Globus pallidus (tissue), 1 donor: ENCODE data around the gene PDPN.
A peak's percentile ranks its signal among the peaks of the same experiment; 100 is the strongest.
"Not testable (repeated sequence)": the region's sequence is repeated elsewhere in the genome, so short reads cannot be mapped to it uniquely, and the experiment has no call there.

Source experiments
- DNase-seq: peaks from one replicate; pipeline ENCODE4 v3.0.0-alpha.2; 2015; ENCODE audit warnings: low spot score

PDPN gene, protein sequence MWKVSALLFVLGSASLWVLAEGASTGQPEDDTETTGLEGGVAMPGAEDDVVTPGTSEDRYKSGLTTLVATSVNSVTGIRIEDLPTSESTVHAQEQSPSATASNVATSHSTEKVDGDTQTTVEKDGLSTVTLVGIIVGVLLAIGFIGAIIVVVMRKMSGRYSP

GRCh38 chr1:13583595-13583965, at the start of gene PDPN:
TSS of gene PDPN (plus strand) at chr1:13583832. CDS start at chr1:13584034, 202 bp downstream.
- DNase-seq: no peak

DNA sequence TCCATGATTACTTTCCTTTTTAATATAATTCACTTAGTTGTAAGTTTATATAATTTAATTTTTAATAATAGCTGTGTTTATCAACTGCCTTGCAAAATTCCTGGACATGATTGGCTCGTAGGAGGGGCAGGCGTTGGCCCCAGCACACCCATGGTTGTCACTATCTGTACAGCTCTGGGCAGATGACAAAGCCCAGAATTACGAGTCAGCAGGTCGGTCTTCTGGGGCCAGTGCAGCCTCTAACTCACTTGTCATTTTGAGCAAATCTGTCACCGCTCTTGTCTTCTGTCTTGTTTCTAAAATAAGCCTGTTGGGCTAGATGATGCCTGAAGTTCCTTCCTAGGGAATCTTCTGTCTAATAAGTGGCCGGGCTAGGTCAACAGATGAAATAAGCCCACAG, 48.4 kb upstream of the PDPN start:
- no peak for DNase-seq

- no peak for DNase-seq
Measured at GRCh38 chr1:13536571-13536970, 47.1 kb upstream of the PDPN start.

DNA sequence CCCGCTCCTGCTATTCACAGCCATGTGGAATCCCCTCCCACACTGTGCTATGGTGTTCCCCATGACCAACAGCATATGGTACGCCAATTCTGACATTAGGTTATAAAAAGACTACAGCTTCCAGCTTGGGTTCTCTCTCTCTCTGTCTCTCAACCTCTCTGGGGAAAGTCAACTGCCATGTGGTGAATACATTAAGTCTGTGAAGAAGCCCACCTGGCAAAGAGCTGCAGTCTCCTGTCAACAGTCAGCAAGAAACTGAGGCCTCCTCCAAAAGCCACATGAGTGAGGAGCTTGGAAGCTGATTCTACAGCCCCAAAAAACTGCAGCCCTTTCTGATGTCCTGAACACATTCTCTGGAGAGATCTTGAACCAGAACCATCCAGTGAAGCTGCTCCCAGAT, 44.8 kb upstream of the PDPN start:
- no peak for DNase-seq

- DNase-seq: no peak
Measured at GRCh38 chr1:13539683-13540082, 43.9 kb upstream of the PDPN start.

- DNase-seq: peak; percentile 57
Measured at GRCh38 chr1:13540866-13541265, 42.8 kb upstream of the PDPN start.

- DNase-seq: no peak
Measured at GRCh38 chr1:13541435-13542215, 42.0 kb upstream of the PDPN start.

- DNase-seq: peak; percentile 63
Measured at GRCh38 chr1:13543451-13544220, 40.0 kb upstream of the PDPN start.

DNA sequence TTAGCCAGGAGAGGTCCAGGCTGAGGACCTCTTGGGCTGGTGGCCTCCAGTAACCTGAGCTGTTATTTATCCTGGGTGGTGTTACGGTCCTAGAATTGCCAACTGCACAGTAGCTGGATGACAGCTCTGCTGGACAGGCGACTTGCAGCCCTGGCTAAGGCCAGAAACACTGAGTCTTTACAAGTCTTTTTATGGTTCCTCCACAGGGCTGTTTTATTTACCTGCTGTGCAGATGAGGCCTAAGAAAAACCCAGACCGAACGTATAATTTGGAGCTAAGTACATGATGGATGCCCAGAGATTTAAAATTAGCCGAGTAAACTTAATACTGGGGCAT, 39.4 kb upstream of the PDPN start:
- DNase-seq: no peak

DNA sequence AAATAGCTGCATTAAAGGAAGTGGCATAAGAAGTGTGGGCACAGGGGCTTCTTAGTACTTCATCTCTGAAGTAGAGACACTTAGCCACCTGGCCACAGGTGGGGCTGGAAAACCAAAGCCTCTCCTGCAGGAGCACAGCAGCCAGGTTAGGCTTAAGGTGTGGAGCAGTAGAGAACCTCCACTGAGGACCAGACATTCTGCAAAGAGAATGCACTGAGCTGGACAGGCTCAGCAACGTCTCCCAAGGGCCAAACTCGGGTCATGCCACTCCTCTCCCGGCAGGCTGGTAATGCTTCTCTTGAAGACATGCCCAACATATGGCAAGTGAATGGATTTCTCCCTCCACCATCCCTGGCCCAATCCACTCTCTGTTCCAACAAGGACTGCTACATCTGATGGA, 36.8 kb upstream of the PDPN start:
- DNase-seq: no peak

DNA sequence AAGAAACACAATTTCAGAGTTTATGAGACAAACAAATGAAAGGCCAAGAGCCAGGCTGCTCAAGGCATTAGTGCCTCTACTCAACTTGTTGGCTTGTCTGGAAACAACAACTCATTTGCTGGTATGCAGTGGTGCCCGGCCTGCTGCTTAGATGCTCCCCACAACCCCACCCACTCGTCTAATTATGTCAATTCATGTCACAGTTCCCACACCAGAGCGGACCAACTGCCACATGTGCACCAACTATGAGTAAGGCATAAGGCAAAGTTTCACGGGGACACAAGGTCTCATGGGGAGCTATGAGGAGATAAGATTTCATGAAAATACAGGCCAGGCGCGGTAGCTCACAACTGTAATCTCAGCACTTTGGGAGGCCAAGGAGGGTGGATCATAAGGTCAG, 35.4 kb upstream of the PDPN start:
- no peak for DNase-seq

GRCh38 chr1:13549021-13549420, 34.6 kb upstream of the PDPN start:
- peak; percentile 17 for DNase-seq

- DNase-seq: peak; percentile 90
Measured at GRCh38 chr1:13549521-13549920, 34.1 kb upstream of the PDPN start.

DNA sequence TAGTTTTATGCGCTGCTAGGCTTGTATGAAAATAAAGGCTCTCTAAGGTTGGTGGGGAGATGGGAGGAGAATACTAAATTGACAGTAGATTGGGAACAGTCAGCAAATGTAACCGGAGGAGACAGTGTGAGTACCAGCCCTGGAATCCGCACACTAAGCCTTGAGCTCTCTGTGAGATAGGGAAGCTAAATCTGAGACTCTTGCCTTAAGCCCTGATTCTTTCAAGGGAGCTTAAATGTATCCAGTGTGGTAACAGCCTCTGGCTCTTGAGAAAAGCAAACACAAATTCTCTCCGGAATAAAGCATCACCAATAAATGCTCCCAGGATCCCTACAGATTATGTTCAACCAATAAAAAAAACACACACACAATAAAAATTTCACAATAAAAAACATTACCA, 33.0 kb upstream of the PDPN start:
- no peak for DNase-seq

- DNase-seq: no peak
Measured at GRCh38 chr1:13554798-13555197, 28.8 kb upstream of the PDPN start.

GRCh38 chr1:13556224-13556764, 27.3 kb upstream of the PDPN start:
- DNase-seq: no peak

DNA sequence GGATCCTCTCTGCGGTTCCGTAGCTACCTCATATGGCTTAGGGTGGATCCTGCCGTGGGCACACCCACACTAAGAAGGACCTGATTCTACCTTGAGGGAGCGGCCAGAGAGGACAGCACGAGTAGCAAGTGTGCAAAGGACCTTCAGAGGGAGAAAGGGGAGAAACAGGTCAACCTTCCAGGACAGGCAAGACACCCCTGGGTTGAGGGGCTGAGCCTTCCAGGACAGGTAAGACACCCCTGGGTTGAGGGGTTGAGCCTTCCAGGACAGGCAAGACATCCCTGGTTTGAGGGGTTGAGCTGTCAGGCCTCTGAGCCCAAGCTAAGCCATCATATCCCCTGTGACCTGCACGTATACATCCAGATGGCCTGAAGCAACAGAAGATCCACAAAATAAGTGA, 23.1 kb upstream of the PDPN start:
- no peak for DNase-seq

DNA sequence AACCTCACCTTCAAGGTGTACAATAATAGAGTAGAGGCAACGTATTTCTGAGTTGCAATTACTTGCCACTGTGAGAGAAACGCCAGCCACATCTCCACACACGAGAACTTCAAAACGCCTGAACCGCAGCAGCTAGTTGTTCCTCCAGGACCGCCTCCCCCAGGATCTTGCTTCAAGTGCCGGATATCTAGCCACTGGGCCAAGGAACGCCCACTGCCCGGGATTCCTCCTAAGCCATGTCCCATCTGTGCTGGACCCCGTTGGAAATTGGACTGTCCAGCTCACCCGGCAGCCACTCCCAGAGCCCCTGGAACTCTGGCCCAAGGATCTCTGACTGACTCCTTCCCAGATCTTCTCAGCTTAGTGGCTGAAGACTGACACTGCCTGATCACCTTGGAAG, 20.7 kb upstream of the PDPN start:
- DNase-seq: not testable (repeated sequence)

DNA sequence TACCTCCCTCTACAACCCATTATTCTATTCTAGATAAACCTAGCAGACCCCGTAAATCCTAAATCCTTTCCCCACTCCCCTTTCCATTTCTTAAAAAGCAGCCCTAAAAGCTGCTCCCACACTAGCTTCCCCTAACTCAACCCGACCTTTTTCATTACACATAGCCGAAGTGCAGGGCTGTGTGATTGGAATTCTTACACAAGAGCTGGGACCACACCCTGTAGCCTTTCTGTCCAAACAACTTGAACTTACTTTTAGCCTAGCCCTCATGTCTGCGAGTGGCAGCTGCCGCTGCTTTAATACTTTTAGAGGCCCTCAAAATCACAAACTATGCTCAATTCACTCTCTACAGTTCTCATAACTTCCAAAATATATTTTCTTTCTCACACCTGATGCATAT, 19.6 kb upstream of the PDPN start:
- DNase-seq: no peak

DNA sequence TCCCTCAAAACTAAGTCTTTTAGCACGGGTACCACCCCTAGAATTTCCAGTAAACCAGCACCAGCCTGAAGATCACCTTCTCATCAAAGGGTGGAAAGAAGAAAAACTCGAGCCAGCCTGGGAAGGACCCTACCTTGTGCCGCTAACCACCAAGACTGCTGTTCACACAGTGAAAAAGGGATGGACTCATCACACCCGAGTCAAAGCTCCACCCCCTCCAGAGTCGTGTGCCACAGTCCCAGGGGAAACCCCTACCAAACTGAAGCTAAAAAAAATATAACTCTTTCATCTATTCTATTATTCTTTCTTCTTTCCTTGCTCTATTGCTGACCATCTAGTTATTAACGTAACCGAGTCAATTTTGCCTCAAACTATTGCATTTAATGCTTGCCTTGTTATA, 13.2 kb upstream of the PDPN start:
- not testable (repeated sequence) for DNase-seq

DNA sequence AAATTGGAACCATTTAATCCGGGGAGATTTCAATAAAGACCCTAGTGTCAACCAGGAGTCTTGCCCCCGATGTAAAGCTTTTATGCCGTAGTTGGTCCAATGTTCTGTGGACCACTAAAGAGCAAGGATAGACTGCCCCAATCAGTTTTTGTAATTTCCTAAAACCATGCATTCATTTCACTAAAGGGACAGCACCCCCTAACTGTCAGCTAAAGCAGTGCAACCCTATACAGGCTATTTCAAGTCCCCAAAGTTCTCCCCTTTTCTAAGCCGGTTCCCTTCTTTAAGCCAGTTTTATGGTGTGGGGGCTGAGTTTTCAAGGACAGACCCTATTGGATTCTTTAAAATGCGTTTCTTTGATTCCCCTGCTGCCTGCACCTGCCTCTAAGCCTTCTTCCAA, 12.7 kb upstream of the PDPN start:
- no peak for DNase-seq

GRCh38 chr1:13573586-13573985, 10.0 kb upstream of the PDPN start:
- no peak for DNase-seq

DNA sequence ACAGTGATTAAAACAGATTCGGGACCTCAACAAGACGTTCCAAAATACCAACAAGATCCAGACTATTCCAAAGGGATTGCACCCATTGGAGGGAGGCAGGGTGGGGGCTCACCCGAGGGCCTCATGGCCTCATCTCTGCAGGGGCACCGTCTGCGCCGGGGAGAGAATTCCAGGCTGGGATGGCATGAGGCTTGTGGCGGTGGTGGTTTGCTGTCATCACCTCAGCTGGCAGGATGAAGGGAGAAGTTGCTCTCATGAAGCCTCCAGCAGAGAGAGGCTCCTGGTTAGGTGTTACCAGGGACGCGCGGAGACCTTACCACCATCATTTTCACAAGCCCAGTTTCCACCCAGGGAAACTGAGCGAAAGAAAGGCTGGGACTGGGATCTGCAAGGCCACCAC, 6.7 kb upstream of the PDPN start:
- no peak for DNase-seq
